OCI-LY7 (cell line): ENCODE results near the gene MYLK. TPM values are rescaled to one million over a fixed set of nuclear protein-coding genes. Genes with fewer than 3 reads are reported as not detected.

Experiments
- BruUV-seq: library from RNA; stranded (reverse); fragments of 400-500 nt; replicated peaks from 2 replicates; lab custom pipeline; 2021; lab: Mats Ljungman, UMichigan
- CTCF ChIA-PET: fragments of 300-600 bp; sonication (Branson Sonifier 250); formaldehyde crosslinking; loops from one replicate; lab custom pipeline; 2022; ENCODE audit warnings: antibody characterized with exemption; ENCODE audit not compliant: unreplicated experiment; lab: Charles Lee
- POLR2A ChIA-PET: fragments of 300-600 bp; sonication (Branson Sonifier 250); formaldehyde crosslinking; loops from one replicate; lab custom pipeline; 2022; ENCODE audit warnings: antibody characterized with exemption; lab: Charles Lee
- DNase-seq: peaks from one replicate; pipeline ENCODE4 v3.0.0-alpha.2; 2015; ENCODE audit warnings: low spot score
- H2AFZ ChIP-seq: fragments of 200-600 bp; sonication (generic), shearing (Covaris generic); 2 replicates; pipeline ENCODE4 v1.6.1; 2014; ENCODE audit warnings: mild to moderate bottlenecking, antibody characterized with exemption, low read length, moderate library complexity
- H3K27ac ChIP-seq: fragments of 200-600 bp; sonication (generic); 2 replicates; pipeline ENCODE4 v1.5.1; 2014; ENCODE audit warnings: mixed run types, low read depth, mild to moderate bottlenecking, moderate library complexity, low read length, inconsistent platforms; ENCODE audit not compliant: poor library complexity, severe bottlenecking
- H3K36me3 ChIP-seq: fragments of 200-600 bp; sonication (generic); 2 replicates; pipeline ENCODE4 v1.6.1; 2014; ENCODE audit warnings: mild to moderate bottlenecking, antibody characterized with exemption, low read length, moderate library complexity, mixed read lengths; ENCODE audit not compliant: insufficient read depth
- H3K4me1 ChIP-seq: fragments of 200-600 bp; sonication (generic); 2 replicates; pipeline ENCODE4 v1.5.1; 2014; ENCODE audit warnings: mild to moderate bottlenecking, low read length; ENCODE audit not compliant: insufficient read depth, poor library complexity, severe bottlenecking
- H3K4me2 ChIP-seq: fragments of 200-600 bp; sonication (generic); 2 replicates; pipeline ENCODE4 v1.6.1; 2014; ENCODE audit warnings: mild to moderate bottlenecking, low read length
- H3K4me3 ChIP-seq: fragments of 200-600 bp; sonication (generic); 2 replicates; pipeline ENCODE4 v1.5.1; 2014; ENCODE audit warnings: mild to moderate bottlenecking, low read depth, low read length; ENCODE audit not compliant: poor library complexity, severe bottlenecking
- H3K79me2 ChIP-seq: fragments of 200-600 bp; sonication (generic); 2 replicates; pipeline ENCODE4 v1.6.1; 2016; ENCODE audit warnings: low read depth, mild to moderate bottlenecking, low read length, moderate library complexity, mixed read lengths; ENCODE audit not compliant: insufficient read depth
- H3K9me2 ChIP-seq: fragments of 200-600 bp; sonication (generic); 2 replicates; pipeline ENCODE4 v1.6.1; 2016; ENCODE audit warnings: mild to moderate bottlenecking, low read length, mixed read lengths; ENCODE audit not compliant: insufficient read depth
- H3K9me3 ChIP-seq: fragments of 200-600 bp; sonication (generic); 2 replicates; pipeline ENCODE4 v1.6.1; 2014; ENCODE audit warnings: mild to moderate bottlenecking, mixed run types, low read length, mixed read lengths
- H4K20me1 ChIP-seq: fragments of 200-600 bp; sonication (generic); 2 replicates; pipeline ENCODE4 v1.6.1; 2014; ENCODE audit warnings: mild to moderate bottlenecking, antibody characterized with exemption, low read length, moderate library complexity, mixed read lengths; ENCODE audit not compliant: insufficient read depth
- CTCF ChIP-seq: fragments of 200-600 bp; sonication (generic); conservative IDR thresholded peaks from 2 replicates; pipeline ENCODE4 v1.5.1; 2014; ENCODE audit warnings: mild to moderate bottlenecking, antibody characterized with exemption, low read length, moderate library complexity, mixed read lengths
- EZH2phosphoT487 ChIP-seq: fragments of 200-600 bp; sonication (generic); IDR thresholded peaks from 2 replicates; pipeline ENCODE4 v1.6.1; 2018; ENCODE audit warnings: low read depth, borderline replicate concordance, mild to moderate bottlenecking, mixed run types, antibody characterized with exemption, low read length, moderate library complexity, mixed read lengths
- intact Hi-C: fragments of 100-400 bp; cut with micrococcal nuclease; formaldehyde crosslinking; loops from one replicate; pipeline ENCODE4 v1.10.0; 2022; ENCODE audit not compliant: unreplicated experiment
- total RNA-seq, 2 experiments: library from RNA; depleted of rRNA in 1 of 2; stranded (reverse); fragments of >200 nt in 1 of 2; shearing (Covaris generic) in 1 of 2; gene quantifications; 2 replicates each; pipeline ENCODE4 v1.2.3, GENCODE V29; 2014 to 2022

Gene MYLK
- total RNA-seq, 2 experiments from 2014 or later: not detected

- intact Hi-C loops: no loop called here
- no peaks in the 10 kb centered on the region for H3K9me2 ChIP-seq
- POLR2A ChIA-PET: no interaction called here
- H3K9me3 ChIP-seq: peaks cover 6% of the 10 kb centered on the region; the same call in 1 of the 2 replicates
- no peaks in the 10 kb centered on the region for H3K4me1 ChIP-seq
- no peaks in the 10 kb centered on the region for H3K36me3 ChIP-seq
- H3K79me2 ChIP-seq: no peaks in the 10 kb centered on the region
- H4K20me1 ChIP-seq: no peaks in the 10 kb centered on the region
- no peak overlapping the region for H3K4me3 ChIP-seq
- no peak overlapping the region for H3K4me2 ChIP-seq
- TF ChIP-seq EZH2phosphoT487 (no peak), CTCF (no peak)
- no TSS peak for BruUV-seq
- no peak overlapping the region for H2AFZ ChIP-seq
- no peak overlapping the region for H3K27ac ChIP-seq
- no peak for DNase-seq
- CTCF ChIA-PET: no interaction called here
Observed at GRCh38 chr3:123853686-123854372, 30.3 kb downstream of the MYLK start.

GRCh38 chr3:123847209-123847608, 36.9 kb downstream of the MYLK start:
- Histone ChIP-seq H2AFZ (no peak overlapping the region), H4K20me1 (no peaks in the 10 kb centered on the region), H3K79me2 (no peaks in the 10 kb centered on the region), H3K4me3 (no peak overlapping the region), H3K4me2 (no peak overlapping the region), H3K27ac (no peak overlapping the region), H3K9me3 (peaks cover 14% of the 10 kb centered on the region; the same call in 1 of the 2 replicates), H3K9me2 (no peaks in the 10 kb centered on the region), H3K4me1 (no peaks in the 10 kb centered on the region), H3K36me3 (no peaks in the 10 kb centered on the region)
- TF ChIP-seq EZH2phosphoT487 (no peak), CTCF (no peak)
- no TSS peak for BruUV-seq
- POLR2A ChIA-PET: no interaction called here
- CTCF ChIA-PET: no interaction called here
- intact Hi-C loops: no loop called here
- DNase-seq: no peak

GRCh38 chr3:123843668-123844067, 40.5 kb downstream of the MYLK start:
- ChIA-PET CTCF (no interaction called here), POLR2A (no interaction called here)
- no peak for TF ChIP-seq EZH2phosphoT487
- Histone ChIP-seq H3K79me2 (no peaks in the 10 kb centered on the region), H4K20me1 (no peaks in the 10 kb centered on the region), H3K4me3 (no peak overlapping the region), H2AFZ (no peak overlapping the region), H3K4me2 (no peak overlapping the region), H3K36me3 (no peaks in the 10 kb centered on the region), H3K9me3 (peaks cover 6% of the 10 kb centered on the region; the same call in 1 of the 2 replicates), H3K27ac (no peak overlapping the region), H3K9me2 (no peaks in the 10 kb centered on the region), H3K4me1 (no peaks in the 10 kb centered on the region)
- intact Hi-C loops: no loop called here
- BruUV-seq: no TSS peak
- no peak for DNase-seq
